H9 (cell line): Measurements from ENCODE around the gene PFN1. TPM values are rescaled to one million over a fixed set of nuclear protein-coding genes. Genes with fewer than 3 reads are reported as not detected.
A peak's percentile ranks its signal among the peaks of the same experiment; 100 is the strongest.

Source experiments
- DNase-seq: peaks from one replicate; pipeline ENCODE4 v3.0.0-alpha.2; 2017
- H2AFZ ChIP-seq: one replicate; pipeline ENCODE4 v1.6.1; 2013; ENCODE audit warnings: mild to moderate bottlenecking, low read length, control low read depth, moderate library complexity
- H2AK5ac ChIP-seq: 2 replicates; pipeline ENCODE4 v1.6.1; 2013; ENCODE audit warnings: low read length, control low read depth, mixed read lengths; ENCODE audit not compliant: insufficient read length
- H2BK120ac ChIP-seq: one replicate; pipeline ENCODE4 v1.6.1; 2013; ENCODE audit warnings: low read depth, mild to moderate bottlenecking, low read length, control low read depth, inconsistent platforms; ENCODE audit not compliant: poor library complexity, severe bottlenecking
- H2BK12ac ChIP-seq: 2 replicates; pipeline ENCODE4 v1.6.1; 2013; ENCODE audit warnings: low read length, control low read depth, mixed read lengths, low read depth; ENCODE audit not compliant: insufficient read length
- H2BK15ac ChIP-seq: 2 replicates; pipeline ENCODE4 v1.6.1; 2013; ENCODE audit warnings: low read depth, low read length, control low read depth
- H2BK20ac ChIP-seq: one replicate; pipeline ENCODE4 v1.6.1; 2013; ENCODE audit warnings: low read depth, mild to moderate bottlenecking, low read length, control low read depth, inconsistent platforms; ENCODE audit not compliant: poor library complexity, severe bottlenecking
- H2BK5ac ChIP-seq: 2 replicates; pipeline ENCODE4 v1.6.1; 2013; ENCODE audit warnings: low read length, control low read depth, mixed read lengths; ENCODE audit not compliant: insufficient read length
- H3K14ac ChIP-seq: 2 replicates; pipeline ENCODE4 v1.6.1; 2013; ENCODE audit warnings: low read length, control low read depth; ENCODE audit not compliant: insufficient read depth
- H3K18ac ChIP-seq: 2 replicates; pipeline ENCODE4 v1.6.1; 2013; ENCODE audit warnings: low read depth, mild to moderate bottlenecking, mixed read lengths, low read length, control low read depth; ENCODE audit not compliant: insufficient read length
- H3K23ac ChIP-seq: 2 replicates; pipeline ENCODE4 v1.6.1; 2013; ENCODE audit warnings: low read length, control low read depth, mixed read lengths, low read depth; ENCODE audit not compliant: insufficient read length
- H3K23me2 ChIP-seq: 2 replicates; pipeline ENCODE4 v1.6.1; 2013; ENCODE audit warnings: low read depth, mild to moderate bottlenecking, mixed read lengths, low read length, control low read depth; ENCODE audit not compliant: insufficient read length, poor library complexity, severe bottlenecking
- H3K27ac ChIP-seq: 2 replicates; pipeline ENCODE4 v1.5.1; 2013; ENCODE audit warnings: low read length, control low read depth, mixed read lengths, low read depth; ENCODE audit not compliant: insufficient read length
- H3K27me3 ChIP-seq: 2 replicates; pipeline ENCODE4 v1.6.1; 2013; ENCODE audit warnings: low read length, control low read depth, inconsistent platforms; ENCODE audit not compliant: insufficient read depth
- H3K4ac ChIP-seq: 2 replicates; pipeline ENCODE4 v1.6.1; 2013; ENCODE audit warnings: low read depth, mild to moderate bottlenecking, control low read depth, inconsistent platforms, low read length, moderate library complexity
- H3K4me1 ChIP-seq: 2 replicates; pipeline ENCODE4 v1.6.1; 2013; ENCODE audit warnings: low read length, control low read depth, inconsistent platforms; ENCODE audit not compliant: insufficient read depth
- H3K4me2 ChIP-seq: 2 replicates; pipeline ENCODE4 v1.6.1; 2013; ENCODE audit warnings: low read length, control low read depth, mixed read lengths; ENCODE audit not compliant: insufficient read length, insufficient read depth
- H3K56ac ChIP-seq: 2 replicates; pipeline ENCODE4 v1.6.1; 2013; ENCODE audit warnings: low read depth, mild to moderate bottlenecking, mixed read lengths, low read length, control low read depth; ENCODE audit not compliant: insufficient read length
- H3K79me1 ChIP-seq: 2 replicates; pipeline ENCODE4 v1.6.1; 2013; ENCODE audit warnings: low read depth, mild to moderate bottlenecking, moderate library complexity, low read length, control low read depth, inconsistent platforms; ENCODE audit not compliant: insufficient read depth, poor library complexity, severe bottlenecking
- H3K79me2 ChIP-seq: 2 replicates; pipeline ENCODE4 v1.6.1; 2013; ENCODE audit warnings: low read length, control low read depth, inconsistent platforms; ENCODE audit not compliant: insufficient read depth
- H3K9ac ChIP-seq: 2 replicates; pipeline ENCODE4 v1.6.1; 2013; ENCODE audit warnings: low read length, control low read depth, mixed read lengths; ENCODE audit not compliant: insufficient read length; ENCODE audit errors: extremely low read depth
- H3K9me3 ChIP-seq: one replicate; pipeline ENCODE4 v1.6.1; 2013; ENCODE audit warnings: low read depth, low read length, inconsistent platforms; ENCODE audit not compliant: control insufficient read depth
- H3T11ph ChIP-seq: one replicate; pipeline ENCODE4 v1.6.1; 2013; ENCODE audit warnings: mild to moderate bottlenecking, low read length, control low read depth, inconsistent platforms
- H4K20me1 ChIP-seq: one replicate; pipeline ENCODE4 v1.6.1; 2013; ENCODE audit not compliant: control insufficient read depth, insufficient read length, insufficient read depth
- H4K5ac ChIP-seq: 2 replicates; pipeline ENCODE4 v1.6.1; 2013; ENCODE audit warnings: low read depth, mild to moderate bottlenecking, mixed read lengths, low read length, control low read depth; ENCODE audit not compliant: insufficient read length
- H4K8ac ChIP-seq: replicated peaks from 2 replicates; pipeline ENCODE4 v1.6.1; 2013; ENCODE audit warnings: low read length, control low read depth, mixed read lengths, low read depth; ENCODE audit not compliant: insufficient read length
- H4K91ac ChIP-seq: 2 replicates; pipeline ENCODE4 v1.6.1; 2013; ENCODE audit warnings: low read depth, mild to moderate bottlenecking, moderate library complexity, mixed read lengths, low read length, control low read depth; ENCODE audit not compliant: insufficient read length
- H3K27ac Mint-ChIP-seq, 3 experiments: 2 replicates in 2 of 3; 3 replicates in 1 of 3; pipeline ENCODE4 v1.8.0; 2020 to 2021; ENCODE audit warnings: mixed read lengths in 3 of 3, mild to moderate bottlenecking in 1 of 3, moderate library complexity in 1 of 3
- H3K27me3 Mint-ChIP-seq: 2 replicates; pipeline ENCODE4 v1.8.0; 2021; ENCODE audit warnings: low read depth, mild to moderate bottlenecking, moderate library complexity, mixed read lengths
- H3K36me3 Mint-ChIP-seq, 3 experiments: 2 replicates in 2 of 3; 3 replicates in 1 of 3; pipeline ENCODE4 v1.8.0; 2020 to 2021; ENCODE audit warnings: low read depth in 3 of 3, mixed read lengths in 3 of 3; ENCODE audit not compliant: insufficient read depth in 1 of 3
- H3K4me1 Mint-ChIP-seq, 2 experiments: 2 replicates each; pipeline ENCODE4 v1.8.0; 2020; ENCODE audit warnings: mixed read lengths in 2 of 2
- H3K4me3 Mint-ChIP-seq, 2 experiments: 2 replicates in 1 of 2; 3 replicates in 1 of 2; pipeline ENCODE4 v1.8.0; 2020 to 2021; ENCODE audit warnings: mild to moderate bottlenecking in 2 of 2, mixed read lengths in 2 of 2, moderate library complexity in 1 of 2
- H3K9me3 Mint-ChIP-seq, 2 experiments: 2 replicates in 1 of 2; 3 replicates in 1 of 2; pipeline ENCODE4 v1.8.0; 2020; ENCODE audit warnings: mild to moderate bottlenecking in 2 of 2, mixed read lengths in 2 of 2, moderate library complexity in 1 of 2
- CTCF ChIP-seq: fragments of 200-600 bp; sonication (generic); conservative IDR thresholded peaks from 3 replicates; pipeline ENCODE4 v1.8.0; 2021; ENCODE audit warnings: antibody characterized with exemption, mild to moderate bottlenecking
- WGBS: extraction: QIAGEN DNeasy Blood & Tissue Kit; methylation state at CpG from one replicate; pipeline ENCODE4 v1.1.7; 2013; ENCODE audit warnings: missing lambda C conversion rate, low lambda C conversion rate, mixed read lengths; ENCODE audit not compliant: insufficient read length; ENCODE audit errors: extremely low coverage; 5-methylcytosine and 5-hydroxymethylcytosine counted together
- total RNA-seq: library from RNA; stranded (reverse); gene quantifications from 2 replicates; pipeline ENCODE4 v1.2.1, GENCODE V29; 2021

PFN1 gene
- total RNA-seq, 1 experiment from 2014 or later = 1,149 TPM

- Histone ChIP-seq H3K79me2 (peaks cover 2% of the 10 kb centered on the region; the same call in 1 of the 2 replicates), H2AK5ac (no peak overlapping the region), H4K8ac (no peak overlapping the region), H2AFZ (no peak overlapping the region), H3K14ac (no peak overlapping the region; the same call in 1 of the 2 replicates), H3K23ac (no peak overlapping the region), H3T11ph (no peak overlapping the region), H3K9ac (no peak overlapping the region), H3K79me1 (no peaks in the 10 kb centered on the region), H3K9me3 (no peaks in the 10 kb centered on the region), H2BK120ac (no peak overlapping the region), H3K23me2 (peaks cover 10% of the 10 kb centered on the region), H2BK5ac (no peak overlapping the region), H2BK15ac (no peak overlapping the region), H3K4me2 (peak overlapping the region; percentile 4), H3K4me1 (peaks cover 10% of the 10 kb centered on the region; the same call in 1 of the 2 replicates), H3K18ac (no peak overlapping the region), H3K27ac (no peak overlapping the region), H4K5ac (no peak overlapping the region), H3K4ac (no peak overlapping the region), H3K27me3 (peaks cover 21% of the 10 kb centered on the region; the same call in 1 of the 2 replicates), H2BK12ac (no peak overlapping the region), H3K56ac (no peak overlapping the region), H4K20me1 (no peaks in the 10 kb centered on the region), H2BK20ac (no peak overlapping the region), H4K91ac (no peak overlapping the region)
- TF ChIP-seq CTCF = no peak
- H3K4me3 Mint-ChIP-seq = peak overlapping the region in 1 of 2 experiments; percentile 24; a peak in 3 of 5 replicates
- no CpG with 5 or more reads among the region's 10 CpGs for WGBS
- peaks cover 31% of the 10 kb centered on the region in 2 experiments for H3K4me1 Mint-ChIP-seq
- H3K27me3 Mint-ChIP-seq = peaks cover 55% of the 10 kb centered on the region
- no peak for DNase-seq
- H3K36me3 Mint-ChIP-seq = peaks cover 20 to 52% (median 24%) of the 10 kb centered on the region in 3 experiments
- H3K9me3 Mint-ChIP-seq = no peaks in the 10 kb centered on the region
- H3K27ac Mint-ChIP-seq = peak overlapping the region in 1 of 3 experiments; percentile 66; a peak in 2 of 7 replicates
Measured at GRCh38 chr17:4973256-4974114, 25.2 kb upstream of the PFN1 start.
